ENCODE results near the gene SERPINA12. TPM values are rescaled to one million over a fixed set of nuclear protein-coding genes. Genes with fewer than 3 reads are reported as not detected.

Gene SERPINA12
- total RNA-seq, 3 donors from 2014 or later, result not detected

DNA sequence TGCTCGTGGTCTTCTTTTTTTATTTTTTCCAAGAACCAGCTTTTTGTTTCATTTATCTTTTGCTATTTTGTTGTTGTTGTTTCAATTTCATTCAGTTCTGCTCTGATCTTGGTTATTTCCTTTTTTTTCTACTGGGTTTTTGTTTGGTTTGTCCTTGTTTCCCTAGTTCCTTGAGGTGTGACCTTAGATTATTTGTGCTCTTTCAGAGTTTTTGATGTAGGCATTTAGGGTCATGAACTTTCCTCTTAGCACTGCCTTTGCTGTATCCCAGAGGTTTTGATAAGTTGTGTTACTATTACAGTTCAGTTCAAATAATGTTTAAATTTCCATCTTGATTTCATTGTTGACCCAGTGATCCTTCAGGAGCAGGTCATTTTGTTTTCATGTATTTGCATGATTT, 53.3 kb downstream of the SERPINA12 start:
- ATAC-seq, result no peak
- Histone ChIP-seq H3K36me3 (ENCODE audit: low read depth) (no peaks in the 10 kb centered on the region), H3K9me3 (no peaks in the 10 kb centered on the region), H3K4me1 (ENCODE audit: low read depth) (no peaks in the 10 kb centered on the region), H3K4me3 (no peak overlapping the region)
- DNase-seq, result no peak
- intact Hi-C loops (cut with DNase I, micrococcal nuclease), result no loop called here
- TF ChIP-seq, protein P1, sequence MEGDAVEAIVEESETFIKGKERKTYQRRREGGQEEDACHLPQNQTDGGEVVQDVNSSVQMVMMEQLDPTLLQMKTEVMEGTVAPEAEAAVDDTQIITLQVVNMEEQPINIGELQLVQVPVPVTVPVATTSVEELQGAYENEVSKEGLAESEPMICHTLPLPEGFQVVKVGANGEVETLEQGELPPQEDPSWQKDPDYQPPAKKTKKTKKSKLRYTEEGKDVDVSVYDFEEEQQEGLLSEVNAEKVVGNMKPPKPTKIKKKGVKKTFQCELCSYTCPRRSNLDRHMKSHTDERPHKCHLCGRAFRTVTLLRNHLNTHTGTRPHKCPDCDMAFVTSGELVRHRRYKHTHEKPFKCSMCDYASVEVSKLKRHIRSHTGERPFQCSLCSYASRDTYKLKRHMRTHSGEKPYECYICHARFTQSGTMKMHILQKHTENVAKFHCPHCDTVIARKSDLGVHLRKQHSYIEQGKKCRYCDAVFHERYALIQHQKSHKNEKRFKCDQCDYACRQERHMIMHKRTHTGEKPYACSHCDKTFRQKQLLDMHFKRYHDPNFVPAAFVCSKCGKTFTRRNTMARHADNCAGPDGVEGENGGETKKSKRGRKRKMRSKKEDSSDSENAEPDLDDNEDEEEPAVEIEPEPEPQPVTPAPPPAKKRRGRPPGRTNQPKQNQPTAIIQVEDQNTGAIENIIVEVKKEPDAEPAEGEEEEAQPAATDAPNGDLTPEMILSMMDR (IDR thresholded peaks at IDR 0.05), result no peak

- H3K36me3 ChIP-seq (ENCODE audit: low read depth), result no peaks in the 10 kb centered on the region
- no peaks in the 10 kb centered on the region for H3K9me3 ChIP-seq
- no peak for ATAC-seq
- intact Hi-C loops (cut with DNase I, micrococcal nuclease), result no loop called here
- no peak overlapping the region for H3K4me3 ChIP-seq
- TF ChIP-seq, protein P1 (IDR thresholded peaks at IDR 0.05), result no peak
- DNase-seq, result no peak
- H3K4me1 ChIP-seq (ENCODE audit: low read depth), result no peaks in the 10 kb centered on the region
Observed at GRCh38 chr14:94451826-94452225, 57.4 kb downstream of the SERPINA12 start.

GRCh38 chr14:94451091-94451771, 58.0 kb downstream of the SERPINA12 start:
- no peaks in the 10 kb centered on the region for H3K4me1 ChIP-seq (ENCODE audit: low read depth)
- H3K4me3 ChIP-seq, result no peak overlapping the region
- ATAC-seq, result no peak
- DNase-seq, result no peak
- H3K36me3 ChIP-seq (ENCODE audit: low read depth), result no peaks in the 10 kb centered on the region
- intact Hi-C loops (cut with DNase I, micrococcal nuclease), result no loop called here
- no peaks in the 10 kb centered on the region for H3K9me3 ChIP-seq
- TF ChIP-seq, protein P1 (IDR thresholded peaks at IDR 0.05), result no peak

DNA sequence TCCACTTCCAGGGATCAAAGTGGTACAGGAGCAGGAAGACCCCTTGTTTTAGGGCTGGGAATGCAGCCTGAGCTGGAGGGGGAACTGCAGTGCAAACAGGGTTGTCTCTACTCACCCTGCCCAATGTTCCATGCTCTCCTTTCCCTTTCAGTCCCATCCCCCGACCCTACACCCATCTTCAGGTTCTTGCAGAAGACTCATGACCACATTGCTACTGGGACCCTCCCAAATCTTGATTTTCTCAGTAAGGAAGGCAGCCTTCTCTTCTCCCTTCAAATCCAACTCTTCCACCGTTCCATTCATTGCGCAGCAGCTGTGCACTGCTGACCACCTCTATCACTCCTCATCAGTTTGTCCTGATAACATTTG, 58.6 kb downstream of the SERPINA12 start:
- Histone ChIP-seq H3K9me3 (no peaks in the 10 kb centered on the region), H3K4me1 (ENCODE audit: low read depth) (no peaks in the 10 kb centered on the region), H3K36me3 (ENCODE audit: low read depth) (no peaks in the 10 kb centered on the region), H3K4me3 (no peak overlapping the region)
- intact Hi-C loops (cut with DNase I, micrococcal nuclease), result no loop called here
- ATAC-seq, result no peak
- DNase-seq, result no peak
- TF ChIP-seq, protein P1 (IDR thresholded peaks at IDR 0.05), result no peak

- H3K36me3 ChIP-seq (ENCODE audit: low read depth), result no peaks in the 10 kb centered on the region
Observed at GRCh38 chr14:94449930-94450329, 59.3 kb downstream of the SERPINA12 start.

More at GRCh38 chr14:94449930-94450329, 59.3 kb downstream of the SERPINA12 start:
- no peaks in the 10 kb centered on the region for H3K9me3 ChIP-seq
- no peaks in the 10 kb centered on the region for H3K4me1 ChIP-seq (ENCODE audit: low read depth)
- DNase-seq, result no peak
- TF ChIP-seq, protein P1 (IDR thresholded peaks at IDR 0.05), result no peak
- intact Hi-C loops (cut with DNase I, micrococcal nuclease), result no loop called here
- no peak for ATAC-seq
- no peak overlapping the region for H3K4me3 ChIP-seq

All from mucosa of descending colon (tissue), 3 donors.